ENCODE results near the gene MCU.
"Not testable (repeated sequence)": the region's sequence is repeated elsewhere in the genome, so short reads cannot be mapped to it uniquely, and the experiment has no call there.

The MCU gene

GRCh38 chr10:72764151-72764550 lies 72.2 kb downstream of the MCU start:
- DNase-seq: no peak

GRCh38 chr10:72765051-72765745 lies 73.3 kb downstream of the MCU start:
- DNase-seq: no peak

DNA sequence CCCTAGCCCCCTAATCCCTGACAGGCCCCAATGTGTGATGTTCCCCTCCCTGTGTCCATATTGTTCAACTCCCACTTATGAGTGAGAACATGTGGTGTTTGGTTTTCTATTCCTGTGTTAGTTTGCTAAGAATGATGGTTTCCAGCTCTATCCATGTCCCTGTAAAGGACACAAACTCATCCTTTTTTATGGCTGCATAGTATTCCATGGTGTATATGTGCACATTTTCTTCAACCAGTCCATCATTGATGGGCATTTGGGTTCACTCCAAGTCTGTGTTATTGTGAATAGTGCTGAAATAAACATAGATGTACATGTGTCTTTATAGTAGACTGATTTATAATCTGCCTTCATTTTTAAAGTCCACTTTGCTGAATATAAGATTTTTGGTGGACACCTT lies 79.3 kb downstream of the MCU start:
- DNase-seq: not testable (repeated sequence)

- DNase-seq: no peak
Measured at GRCh38 chr10:72772031-72772430, 80.1 kb downstream of the MCU start.

DNA sequence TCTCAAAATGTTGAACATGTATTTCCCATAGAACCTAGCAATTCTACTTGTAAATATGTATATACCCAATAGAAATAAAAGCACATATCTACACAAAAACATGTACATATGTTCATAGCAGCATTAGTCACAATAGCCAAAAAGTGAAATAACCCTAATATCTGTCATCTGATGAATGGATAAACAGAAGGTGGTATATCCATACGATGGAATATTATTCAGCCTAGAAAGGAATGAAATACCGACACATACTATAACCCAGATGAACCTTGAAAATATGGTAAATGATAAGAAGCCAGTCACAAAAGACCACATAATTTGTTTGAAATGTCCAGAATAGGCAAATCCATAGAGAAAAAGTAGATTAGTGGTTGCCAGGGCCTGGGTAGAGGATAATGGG lies 87.9 kb downstream of the MCU start:
- DNase-seq: no peak

DNA sequence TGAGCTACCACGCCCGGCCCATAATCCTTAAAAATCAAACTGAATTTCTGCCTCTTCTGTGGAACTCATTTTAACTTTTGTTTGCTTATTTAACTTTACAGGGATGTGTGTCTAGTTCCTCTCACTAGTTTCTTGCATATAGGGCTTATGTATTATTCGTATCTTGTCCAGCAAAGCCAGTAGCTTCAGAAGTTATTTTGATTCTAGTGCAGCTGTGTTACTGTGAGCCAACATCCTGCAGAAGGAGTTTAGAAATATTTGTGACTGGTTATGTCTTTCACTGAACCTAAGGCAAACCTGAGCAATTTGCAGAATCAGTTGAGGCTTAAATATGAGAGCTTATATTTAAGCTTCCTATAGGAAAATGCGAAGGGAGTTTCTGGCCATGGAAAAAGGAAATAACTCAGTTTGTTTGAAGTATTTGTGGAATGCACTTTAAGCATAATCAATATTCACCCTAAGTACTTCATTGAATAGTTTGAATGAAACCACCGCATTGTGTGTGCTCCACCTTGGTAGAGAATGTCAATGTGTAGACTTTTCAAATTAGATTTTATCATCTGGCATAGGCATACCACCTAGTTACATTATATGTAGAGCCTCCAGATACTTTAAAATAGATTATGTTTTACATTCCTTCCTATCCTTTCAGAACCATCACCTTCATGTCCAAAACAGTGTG lies 90.8 kb downstream of the MCU start:
- DNase-seq: no peak

- no peak for DNase-seq
Measured at GRCh38 chr10:72783410-72783833, 91.5 kb downstream of the MCU start.

- DNase-seq: no peak
Measured at GRCh38 chr10:72784551-72785351, 92.8 kb downstream of the MCU start.

- no peak for DNase-seq
Measured at GRCh38 chr10:72785409-72785808, 93.5 kb downstream of the MCU start.

DNA sequence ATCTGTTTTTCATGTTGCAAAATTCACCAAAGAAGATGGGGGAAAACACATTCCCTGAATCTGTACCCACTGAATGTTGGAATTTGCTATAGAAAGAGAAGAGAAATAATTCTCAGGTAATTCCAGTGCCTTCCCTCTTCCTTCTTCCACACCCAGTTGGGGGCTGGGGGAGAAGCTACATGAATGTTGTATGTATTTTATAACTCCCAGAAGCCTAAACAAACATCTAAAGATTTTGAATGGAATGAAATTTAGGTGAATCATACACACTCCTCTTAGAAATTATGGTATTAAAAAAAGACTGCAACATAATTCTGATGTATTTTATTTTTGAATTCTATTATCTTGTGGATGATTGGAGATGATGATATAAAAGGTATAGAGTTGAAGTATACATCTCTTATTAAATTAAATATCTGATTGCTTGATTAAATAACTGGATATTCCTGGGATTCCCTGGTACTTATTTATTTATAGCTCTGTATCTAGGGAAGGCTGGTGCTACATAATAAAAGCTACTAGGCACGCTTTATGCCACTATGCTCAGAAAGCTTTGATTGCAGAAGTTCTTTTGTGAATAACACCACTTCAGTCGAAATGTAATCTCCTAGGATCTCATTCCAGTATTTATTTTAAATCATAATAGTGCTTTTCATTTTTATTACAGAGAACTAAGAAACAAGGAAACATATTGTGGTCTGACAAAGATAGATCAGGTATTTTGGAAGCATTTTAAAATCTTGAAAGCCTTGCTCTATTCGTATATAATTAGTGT lies 98.5 kb downstream of the MCU start:
- DNase-seq: no peak

DNA sequence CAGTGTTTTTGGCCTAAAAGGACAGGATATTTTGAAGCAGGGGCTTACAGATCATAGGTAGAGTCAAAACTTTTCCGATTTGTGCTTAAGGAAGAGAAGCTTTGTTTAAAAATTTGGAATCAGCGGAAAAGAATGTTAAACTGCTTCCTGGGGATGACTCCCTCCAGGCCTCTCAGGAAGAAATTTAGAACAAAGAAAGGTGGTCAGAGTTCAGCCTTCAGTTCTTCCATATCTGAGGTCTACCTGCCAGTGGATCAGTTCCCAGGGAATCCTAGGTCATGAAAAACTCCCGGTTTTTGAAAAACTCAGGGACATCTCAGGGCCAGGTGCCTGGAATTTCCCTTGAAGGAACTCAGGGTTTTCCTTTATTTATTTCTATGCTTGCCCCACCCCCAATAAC lies 100.3 kb downstream of the MCU start:
- no peak for DNase-seq

DNA sequence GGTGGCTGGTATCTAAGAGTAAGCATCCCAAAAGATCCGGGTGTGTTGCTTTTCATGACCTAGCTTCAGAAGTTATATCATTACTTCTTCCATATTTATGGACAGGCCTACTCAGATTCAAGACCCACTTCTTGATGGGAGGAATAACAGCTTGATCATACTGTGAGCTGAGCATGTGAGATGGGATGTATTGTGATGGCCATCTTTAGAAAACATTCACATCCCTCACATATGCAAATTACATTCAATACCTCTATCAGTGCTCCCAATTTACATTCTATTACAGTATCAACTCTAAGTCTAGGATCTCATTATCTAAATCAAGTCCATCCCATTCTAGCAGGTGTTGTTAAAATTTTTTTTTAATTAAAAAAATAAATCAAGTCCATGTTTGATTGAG lies 101.8 kb downstream of the MCU start:
- no peak for DNase-seq

GRCh38 chr10:72794260-72794659 lies 102.3 kb downstream of the MCU start:
- DNase-seq: peak; percentile 74

- peak; percentile 25 for DNase-seq
Measured at GRCh38 chr10:72796042-72796441, 104.1 kb downstream of the MCU start.

DNA sequence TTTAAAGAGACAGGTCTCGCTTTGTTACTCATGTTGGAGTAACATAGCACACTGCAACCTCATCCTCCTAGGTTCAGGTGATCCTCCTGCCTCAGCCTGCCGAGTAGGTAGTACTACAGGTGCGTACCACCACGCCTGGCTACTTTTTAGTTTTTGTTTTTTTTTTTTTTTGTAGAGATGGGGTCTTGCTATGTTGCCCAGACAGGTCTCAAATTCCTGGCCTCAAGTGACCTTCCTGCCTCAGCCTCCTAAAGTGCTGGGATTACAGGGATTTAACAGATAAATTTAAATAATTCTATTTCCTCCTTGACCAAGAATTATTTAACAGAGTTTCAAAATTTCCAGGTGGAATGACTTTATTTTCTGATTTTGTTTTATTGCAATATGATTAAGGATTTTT lies 104.6 kb downstream of the MCU start:
- DNase-seq: no peak

GRCh38 chr10:72800000-72800740 lies 108.2 kb downstream of the MCU start:
- DNase-seq: peak; percentile 54

GRCh38 chr10:72800741-72801092 lies 108.8 kb downstream of the MCU start:
- DNase-seq: no peak

DNA sequence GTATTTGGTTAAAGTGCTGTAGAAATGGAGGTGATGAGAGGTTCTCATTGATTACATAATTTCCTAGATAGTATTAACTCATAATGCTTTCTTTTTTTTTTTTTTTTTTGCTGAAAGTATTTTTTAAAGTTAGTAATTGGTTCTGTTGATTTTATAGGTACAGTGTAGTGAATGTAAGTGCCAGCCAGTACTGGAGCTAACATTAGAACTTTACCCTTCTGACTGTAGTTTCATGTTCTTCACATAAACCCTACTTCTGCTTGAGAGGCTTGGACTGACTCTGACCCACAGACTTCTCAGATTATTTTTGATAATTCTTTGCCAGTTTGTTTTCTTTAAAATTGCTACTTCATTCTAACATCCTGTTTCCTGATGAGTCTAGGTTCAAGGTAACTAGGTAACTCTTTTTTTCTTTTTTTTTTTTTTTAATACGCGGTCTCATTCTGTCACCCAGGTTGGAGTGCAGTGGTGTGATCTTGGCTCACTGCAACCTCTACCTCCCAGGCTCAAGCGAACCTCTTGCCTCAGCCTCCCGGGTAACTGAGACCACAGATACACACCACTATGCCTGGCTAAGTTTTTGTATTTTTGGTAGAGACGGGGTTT lies 109.4 kb downstream of the MCU start:
- peak; percentile 16 for DNase-seq

DNA sequence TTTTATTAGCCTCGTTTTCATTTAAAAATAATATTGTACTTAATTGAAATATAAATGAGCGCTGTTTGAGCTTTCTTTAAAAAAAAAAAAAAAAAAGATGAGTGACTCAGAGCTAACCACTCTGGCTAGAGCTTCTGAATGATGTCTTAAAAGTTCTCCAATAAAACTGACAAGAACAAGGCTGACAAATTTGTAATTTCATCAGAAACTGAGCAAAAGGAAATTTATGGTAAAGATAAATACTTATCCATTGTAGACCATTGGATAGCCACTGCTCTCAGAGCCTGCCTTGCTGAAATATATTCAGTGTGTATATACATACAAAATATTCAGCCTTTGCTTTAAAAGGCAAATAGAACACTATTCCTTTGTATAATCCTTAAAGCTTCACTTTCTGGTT lies 110.4 kb downstream of the MCU start:
- DNase-seq: no peak

GRCh38 chr10:72802763-72803505 lies 111.0 kb downstream of the MCU start:
- peak; percentile 44 for DNase-seq

DNA sequence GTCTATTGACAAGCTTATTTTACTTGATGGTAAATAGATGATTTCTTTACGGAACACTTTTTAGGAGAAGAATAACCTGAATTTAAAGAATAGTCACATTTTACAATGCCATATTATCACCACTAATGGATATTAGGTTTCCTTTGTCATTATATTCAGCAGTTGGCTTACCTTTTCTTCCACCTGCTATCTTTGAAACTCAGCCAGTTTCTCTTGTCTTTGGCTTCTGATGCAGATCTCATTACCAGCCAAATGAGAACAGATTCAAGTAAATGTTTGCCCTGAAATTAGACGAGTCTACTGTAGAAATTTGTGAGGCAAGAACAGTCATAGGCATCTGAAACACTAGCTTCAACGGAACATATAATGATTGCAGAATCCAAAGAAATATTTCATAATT lies 116.1 kb downstream of the MCU start:
- DNase-seq: no peak

Measured in OCI-M1 (cell line).